Neural progenitor cell (in vitro differentiated cells): ENCODE measurements around the gene MAGI2. TPM values are rescaled to one million over a fixed set of nuclear protein-coding genes. Genes with fewer than 3 reads are reported as not detected.

ENCODE experiments used
- DNase-seq: peaks from one replicate; pipeline ENCODE4 v3.0.0-alpha.2; 2016; ENCODE audit warnings: low spot score
- H2AFZ ChIP-seq: fragments of 200-600 bp; sonication (generic); replicated peaks from 2 replicates; pipeline ENCODE4 v1.6.1; 2016; ENCODE audit warnings: antibody characterized with exemption
- H3F3A ChIP-seq: fragments of 200-600 bp; sonication (generic); 2 replicates; pipeline ENCODE4 v1.6.1; 2016; ENCODE audit warnings: antibody characterized with exemption, low read depth
- H3K27ac ChIP-seq: fragments of 200-600 bp; sonication (generic); 2 replicates; pipeline ENCODE4 v1.5.1; 2016; ENCODE audit warnings: mild to moderate bottlenecking
- H3K27me3 ChIP-seq: fragments of 200-600 bp; sonication (generic); 2 replicates; pipeline ENCODE4 v1.6.1; 2016; ENCODE audit warnings: mild to moderate bottlenecking, moderate library complexity
- H3K36me3 ChIP-seq: fragments of 200-600 bp; sonication (generic); 2 replicates; pipeline ENCODE4 v1.5.1; 2016
- H3K4me1 ChIP-seq: fragments of 200-600 bp; sonication (generic); 2 replicates; pipeline ENCODE4 v1.6.1; 2016; ENCODE audit warnings: mixed run types
- H3K4me2 ChIP-seq: fragments of 200-600 bp; sonication (generic); 2 replicates; pipeline ENCODE4 v1.6.1; 2016
- H3K4me3 ChIP-seq: fragments of 200-600 bp; sonication (generic); 2 replicates; pipeline ENCODE4 v1.5.1; 2016
- H3K79me2 ChIP-seq: fragments of 200-600 bp; sonication (generic); 2 replicates; pipeline ENCODE4 v1.6.1; 2016; ENCODE audit warnings: low read depth
- H3K9ac ChIP-seq: fragments of 200-600 bp; sonication (generic); 2 replicates; pipeline ENCODE4 v1.6.1; 2016
- H3K9me3 ChIP-seq: fragments of 200-600 bp; sonication (generic); 2 replicates; pipeline ENCODE4 v1.5.1; 2016; ENCODE audit warnings: low read depth
- H4K20me1 ChIP-seq: fragments of 200-600 bp; sonication (generic); 2 replicates; pipeline ENCODE4 v1.6.1; 2016; ENCODE audit warnings: low read depth
- H3K27ac Mint-ChIP-seq: 3 replicates; pipeline ENCODE4 v1.8.0; 2021; ENCODE audit warnings: mixed read lengths
- H3K27me3 Mint-ChIP-seq: 2 replicates; pipeline ENCODE4 v1.8.0; 2022; ENCODE audit warnings: low read depth, mild to moderate bottlenecking, inconsistent platforms, moderate library complexity, mixed read lengths; ENCODE audit not compliant: insufficient read depth
- H3K36me3 Mint-ChIP-seq: 3 replicates; pipeline ENCODE4 v1.8.0; 2021; ENCODE audit warnings: mixed read lengths
- H3K4me1 Mint-ChIP-seq: 3 replicates; pipeline ENCODE4 v1.8.0; 2021; ENCODE audit warnings: mixed read lengths
- H3K4me3 Mint-ChIP-seq: 3 replicates; pipeline ENCODE4 v1.8.0; 2021; ENCODE audit warnings: mild to moderate bottlenecking, moderate library complexity, mixed read lengths
- H3K9me3 Mint-ChIP-seq: 3 replicates; pipeline ENCODE4 v1.8.0; 2020; ENCODE audit warnings: mixed read lengths
- CTCF ChIP-seq: fragments of 200-600 bp; sonication (generic); IDR thresholded peaks from 2 replicates; pipeline ENCODE4 v1.5.1; 2017; ENCODE audit warnings: antibody characterized with exemption, mild to moderate bottlenecking
- EZH2 ChIP-seq: fragments of 200-600 bp; sonication (generic); IDR thresholded peaks from 2 replicates; pipeline ENCODE4 v1.6.1; 2017; ENCODE audit warnings: antibody characterized with exemption, mild to moderate bottlenecking, moderate library complexity
- EZH2phosphoT487 ChIP-seq: fragments of 200-600 bp; sonication (generic); IDR thresholded peaks from 2 replicates; pipeline ENCODE4 v1.6.1; 2017; ENCODE audit warnings: antibody characterized with exemption
- total RNA-seq: library from RNA; depleted of rRNA; stranded (reverse); fragments of >200 nt; gene quantifications from 2 replicates; pipeline ENCODE4 v1.2.3, GENCODE V29; 2015; ENCODE audit warnings: low replicate concordance

The MAGI2 gene
- total RNA-seq, 1 donor from 2014 or later: 5.8 TPM

- no peaks in the 10 kb centered on the region for H3K9me3 Mint-ChIP-seq
- TF ChIP-seq CTCF (no peak), EZH2phosphoT487 (no peak), EZH2 (no peak)
- no peaks in the 10 kb centered on the region for H3K36me3 Mint-ChIP-seq
- Histone ChIP-seq H3K4me3 (no peak overlapping the region), H3K27ac (no peak overlapping the region), H3K9me3 (no peaks in the 10 kb centered on the region), H2AFZ (no peak overlapping the region), H3K79me2 (no peaks in the 10 kb centered on the region), H3K4me2 (no peak overlapping the region), H3F3A (no peaks in the 10 kb centered on the region), H4K20me1 (no peaks in the 10 kb centered on the region), H3K27me3 (no peaks in the 10 kb centered on the region), H3K36me3 (no peaks in the 10 kb centered on the region), H3K4me1 (no peaks in the 10 kb centered on the region), H3K9ac (no peak overlapping the region)
- H3K4me1 Mint-ChIP-seq: no peaks in the 10 kb centered on the region
- H3K27ac Mint-ChIP-seq: no peak overlapping the region
- no peak for DNase-seq
- H3K4me3 Mint-ChIP-seq: no peak overlapping the region
- H3K27me3 Mint-ChIP-seq: no peaks in the 10 kb centered on the region
Observed at GRCh38 chr7:78379148-78379547, 1074.3 kb downstream of the MAGI2 start.

DNA sequence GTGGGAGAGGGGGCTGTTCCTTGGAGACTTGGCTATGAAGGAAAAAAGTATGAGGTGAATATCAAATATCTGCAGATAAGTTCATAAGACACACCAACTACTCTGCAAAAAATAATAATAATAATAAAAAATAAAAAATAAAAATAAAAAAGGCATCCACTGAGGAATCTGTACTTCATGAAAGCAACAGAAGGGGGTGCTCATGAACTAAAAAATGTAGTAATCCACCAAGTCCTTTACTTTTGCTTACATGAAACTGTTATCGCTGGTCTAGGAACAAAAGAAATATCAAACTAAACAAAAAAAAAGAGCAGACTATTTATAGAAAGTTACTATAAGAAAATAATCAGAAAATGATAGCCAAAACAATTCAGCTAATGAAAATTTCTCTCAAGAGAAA is 1075.9 kb downstream of the MAGI2 start:
- DNase-seq: no peak

DNA sequence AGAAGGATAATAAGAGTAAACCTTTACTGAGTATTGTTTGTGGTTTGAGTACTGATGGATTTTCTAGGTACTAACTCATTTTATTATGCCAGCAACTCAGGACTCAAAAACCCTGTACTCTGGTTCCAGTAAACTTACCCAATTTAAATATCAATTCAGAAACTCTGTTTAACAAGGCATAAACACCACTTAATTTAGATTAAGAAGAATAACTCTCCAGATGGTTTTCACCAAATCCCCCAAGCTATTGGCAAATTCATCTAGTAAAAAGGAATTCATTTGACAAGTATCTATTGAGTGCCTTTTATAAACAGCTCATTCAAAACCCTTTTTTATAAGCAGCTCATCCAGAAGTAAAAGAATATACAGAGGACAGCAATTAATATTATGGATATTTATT is 1082.5 kb downstream of the MAGI2 start:
- Histone ChIP-seq H3K4me3 (no peak overlapping the region), H4K20me1 (no peaks in the 10 kb centered on the region), H2AFZ (no peak overlapping the region), H3K27ac (no peak overlapping the region), H3K27me3 (no peaks in the 10 kb centered on the region), H3F3A (no peaks in the 10 kb centered on the region), H3K79me2 (no peaks in the 10 kb centered on the region), H3K9me3 (no peaks in the 10 kb centered on the region), H3K4me1 (no peaks in the 10 kb centered on the region), H3K4me2 (no peak overlapping the region), H3K9ac (no peak overlapping the region), H3K36me3 (no peaks in the 10 kb centered on the region)
- Mint-ChIP-seq H3K4me1 (no peaks in the 10 kb centered on the region), H3K36me3 (no peaks in the 10 kb centered on the region), H3K4me3 (no peak overlapping the region), H3K27ac (no peak overlapping the region), H3K9me3 (no peaks in the 10 kb centered on the region), H3K27me3 (no peaks in the 10 kb centered on the region)
- TF ChIP-seq CTCF (no peak), EZH2phosphoT487 (no peak), EZH2 (no peak)
- DNase-seq: no peak

More for the DNA sequence above, 1075.9 kb downstream of the MAGI2 start:
- Mint-ChIP-seq H3K27me3 (no peaks in the 10 kb centered on the region), H3K9me3 (no peaks in the 10 kb centered on the region), H3K4me1 (no peaks in the 10 kb centered on the region), H3K4me3 (no peak overlapping the region), H3K27ac (no peak overlapping the region), H3K36me3 (no peaks in the 10 kb centered on the region)
- no peak overlapping the region for H3K4me2 ChIP-seq
- no peak overlapping the region for H3K9ac ChIP-seq
- TF ChIP-seq CTCF (peak; percentile 53), EZH2phosphoT487 (no peak)
- H4K20me1 ChIP-seq: no peaks in the 10 kb centered on the region
- no peaks in the 10 kb centered on the region for H3F3A ChIP-seq
- H2AFZ ChIP-seq: no peak overlapping the region
- H3K4me3 ChIP-seq: no peak overlapping the region
- H3K36me3 ChIP-seq: no peaks in the 10 kb centered on the region
- no peaks in the 10 kb centered on the region for H3K79me2 ChIP-seq
- H3K9me3 ChIP-seq: no peaks in the 10 kb centered on the region
- H3K4me1 ChIP-seq: no peaks in the 10 kb centered on the region
- no peak overlapping the region for H3K27ac ChIP-seq
- no peaks in the 10 kb centered on the region for H3K27me3 ChIP-seq

DNA sequence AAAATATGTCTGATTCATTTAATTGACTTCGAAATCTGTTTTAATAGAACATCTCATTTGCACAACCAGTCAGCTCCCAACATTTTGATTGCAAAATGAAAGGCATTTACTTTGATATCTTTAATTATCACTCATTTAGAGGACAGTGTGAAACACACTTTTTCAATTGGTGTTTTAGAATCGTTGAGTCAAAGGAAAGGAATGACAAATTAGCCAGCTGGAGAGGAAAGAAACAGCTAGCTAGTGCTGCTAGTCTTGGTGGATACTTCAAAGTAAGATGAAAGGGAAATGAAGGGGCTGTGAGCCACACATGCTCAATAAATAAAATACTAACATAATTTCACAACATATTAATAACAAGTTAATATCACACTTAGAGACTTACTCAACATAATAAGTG is 1084.7 kb downstream of the MAGI2 start:
- no peak overlapping the region for H3K4me3 Mint-ChIP-seq
- Histone ChIP-seq H3K9ac (no peak overlapping the region), H3K27me3 (no peaks in the 10 kb centered on the region), H3K79me2 (no peaks in the 10 kb centered on the region), H3K4me3 (no peak overlapping the region), H3F3A (no peaks in the 10 kb centered on the region), H3K27ac (no peak overlapping the region), H2AFZ (no peak overlapping the region), H3K36me3 (no peaks in the 10 kb centered on the region), H4K20me1 (no peaks in the 10 kb centered on the region), H3K4me2 (no peak overlapping the region), H3K9me3 (no peaks in the 10 kb centered on the region), H3K4me1 (no peaks in the 10 kb centered on the region)
- no peaks in the 10 kb centered on the region for H3K4me1 Mint-ChIP-seq
- DNase-seq: no peak
- no peak for TF ChIP-seq EZH2
- TF ChIP-seq EZH2phosphoT487: no peak
- no peak for TF ChIP-seq CTCF
- H3K36me3 Mint-ChIP-seq: no peaks in the 10 kb centered on the region
- H3K27me3 Mint-ChIP-seq: no peaks in the 10 kb centered on the region
- H3K9me3 Mint-ChIP-seq: no peaks in the 10 kb centered on the region
- H3K27ac Mint-ChIP-seq: no peak overlapping the region
